Right lobe of liver (tissue), 6 donors: ENCODE data around the gene TSPAN12. TPM values are rescaled to one million over a fixed set of nuclear protein-coding genes. Genes with fewer than 3 reads are reported as not detected.
A peak's percentile ranks its signal among the peaks of the same experiment; 100 is the strongest.

ENCODE experiments used
- ATAC-seq, 4 donors: fragments of 200-7000 bp; cut with Tn5 transposase; one replicate each; pipeline ENCODE4 v1.9.1; 2020; ENCODE audit warnings: mild to moderate bottlenecking in 4 of 4, moderate library complexity in 4 of 4
- DNase-seq, 3 donors: peaks; one replicate each; pipeline ENCODE4 v3.0.0-alpha.2; 2020
- H3K27ac ChIP-seq, 3 donors: fragments of 200-600 bp; one replicate each; pipeline ENCODE4 v1.8.0; 2022
- H3K27me3 ChIP-seq, 2 donors: fragments of 200-600 bp; one replicate each; pipeline ENCODE4 v1.8.0; 2022
- H3K36me3 ChIP-seq, 4 donors: fragments of 200-600 bp; sonication (generic) in 1 of 4; one replicate each; pipeline versions ENCODE4 v1.5.1 to v1.8.0; 2017 to 2022; ENCODE audit warnings: control low read depth in 1 of 4
- H3K4me1 ChIP-seq, 4 donors: fragments of 200-600 bp; sonication (generic) in 1 of 4; one replicate each; pipeline versions ENCODE4 v1.5.1 to v1.8.0; 2017 to 2022; ENCODE audit warnings: control low read depth in 1 of 4
- H3K4me3 ChIP-seq, 3 donors: fragments of 200-600 bp; one replicate each; pipeline ENCODE4 v1.8.0; 2022
- H3K9me3 ChIP-seq, 4 donors: fragments of 200-600 bp; sonication (generic) in 1 of 4; one replicate each; pipeline versions ENCODE4 v1.5.1 to v1.8.0; 2017 to 2022; ENCODE audit warnings: control low read depth in 1 of 4
- POLR2A ChIP-seq: fragments of 450-650 bp; IDR thresholded peaks from one replicate; pipeline ENCODE4 v1.6.1; 2017; ENCODE audit warnings: antibody characterized with exemption, mild to moderate bottlenecking
- WGBS: methylation state at CpG from one replicate; pipeline ENCODE4 v1.1.6; 2018; ENCODE audit warnings: low coverage, low lambda C conversion rate; ENCODE audit not compliant: insufficient coverage; ENCODE audit errors: missing lambda C conversion rate; 5-methylcytosine and 5-hydroxymethylcytosine counted together
- intact Hi-C, 2 donors: fragments of 100-400 bp; cut with DNase I; formaldehyde crosslinking; loops; one replicate each; pipeline versions ENCODE4 v1.11.2 to v1.14.1; 2022
- total RNA-seq, 6 experiments: library from RNA; depleted of rRNA in 2 of 6; stranded (reverse); fragments of >200 nt in 2 of 6; fragmentation: NEBNext Ultra II Directional in 3 of 6; extraction: Animal tissue kit (Norgen Biotek cat#: 25700) in 3 of 6; gene quantifications; one replicate each; pipeline versions ENCODE4 v1.1.0 to v1.2.4, GENCODE V29; 2016 to 2023
- TF ChIP-seq, protein P1 (sequence below), 4 donors: fragments of 200-600 bp in 3 of 4; fragments of 450-650 bp in 1 of 4; IDR thresholded peaks; one replicate each; pipeline versions ENCODE4 v1.5.1 to v1.8.0; 2016 to 2022; ENCODE audit warnings: antibody characterized with exemption in 4 of 4, mild to moderate bottlenecking in 2 of 4
- donor health status: DM: no; HTN: yes; CAD: no.
- donor health status: DM: no; HTN: no; CAD: no.
- donor health status: DM: no; HTN: no; CAD: no.
- donor health status: DM: no; HTN: yes; CAD: no.
- donor health status: DM: no; HTN: yes; CAD: no.

The TSPAN12 gene
- total RNA-seq, 6 experiments from 2014 or later: 10.7 to 14.4 (median 12.6) TPM

DNA sequence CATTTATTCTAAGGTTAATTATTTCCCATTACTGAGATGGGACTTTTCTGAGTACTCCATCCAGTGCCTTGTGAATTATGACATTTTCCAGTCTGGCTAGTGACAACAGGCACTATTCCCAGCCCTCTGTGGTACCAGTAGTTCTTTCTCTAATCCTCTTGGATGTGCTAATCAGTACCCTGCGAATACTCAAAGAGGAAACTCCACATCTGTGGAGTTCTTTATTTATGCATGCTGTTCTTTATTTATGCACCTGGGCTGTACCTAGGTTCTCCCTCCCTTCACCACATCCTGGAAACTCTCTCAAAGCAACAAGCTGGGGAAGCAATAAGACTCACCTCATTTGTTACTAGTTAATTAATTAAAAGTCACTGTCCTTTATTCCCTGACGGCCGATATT is 83.5 kb downstream of the TSPAN12 start:
- H3K4me3 ChIP-seq: no peak overlapping the region
- no peaks in the 10 kb centered on the region for H3K9me3 ChIP-seq
- intact Hi-C loops: no loop called here
- H3K27me3 ChIP-seq: no peaks in the 10 kb centered on the region
- 50% methylated on average over 3 of the region's 3 CpGs for WGBS
- H3K27ac ChIP-seq: no peak overlapping the region
- no peaks in the 10 kb centered on the region for H3K4me1 ChIP-seq
- no peaks in the 10 kb centered on the region for H3K36me3 ChIP-seq
- TF ChIP-seq POLR2A: no peak
- TF ChIP-seq, protein P1, sequence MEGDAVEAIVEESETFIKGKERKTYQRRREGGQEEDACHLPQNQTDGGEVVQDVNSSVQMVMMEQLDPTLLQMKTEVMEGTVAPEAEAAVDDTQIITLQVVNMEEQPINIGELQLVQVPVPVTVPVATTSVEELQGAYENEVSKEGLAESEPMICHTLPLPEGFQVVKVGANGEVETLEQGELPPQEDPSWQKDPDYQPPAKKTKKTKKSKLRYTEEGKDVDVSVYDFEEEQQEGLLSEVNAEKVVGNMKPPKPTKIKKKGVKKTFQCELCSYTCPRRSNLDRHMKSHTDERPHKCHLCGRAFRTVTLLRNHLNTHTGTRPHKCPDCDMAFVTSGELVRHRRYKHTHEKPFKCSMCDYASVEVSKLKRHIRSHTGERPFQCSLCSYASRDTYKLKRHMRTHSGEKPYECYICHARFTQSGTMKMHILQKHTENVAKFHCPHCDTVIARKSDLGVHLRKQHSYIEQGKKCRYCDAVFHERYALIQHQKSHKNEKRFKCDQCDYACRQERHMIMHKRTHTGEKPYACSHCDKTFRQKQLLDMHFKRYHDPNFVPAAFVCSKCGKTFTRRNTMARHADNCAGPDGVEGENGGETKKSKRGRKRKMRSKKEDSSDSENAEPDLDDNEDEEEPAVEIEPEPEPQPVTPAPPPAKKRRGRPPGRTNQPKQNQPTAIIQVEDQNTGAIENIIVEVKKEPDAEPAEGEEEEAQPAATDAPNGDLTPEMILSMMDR (IDR thresholded peaks at IDR 0.05): no peak
- ATAC-seq (no peak), DNase-seq (no peak)

DNA sequence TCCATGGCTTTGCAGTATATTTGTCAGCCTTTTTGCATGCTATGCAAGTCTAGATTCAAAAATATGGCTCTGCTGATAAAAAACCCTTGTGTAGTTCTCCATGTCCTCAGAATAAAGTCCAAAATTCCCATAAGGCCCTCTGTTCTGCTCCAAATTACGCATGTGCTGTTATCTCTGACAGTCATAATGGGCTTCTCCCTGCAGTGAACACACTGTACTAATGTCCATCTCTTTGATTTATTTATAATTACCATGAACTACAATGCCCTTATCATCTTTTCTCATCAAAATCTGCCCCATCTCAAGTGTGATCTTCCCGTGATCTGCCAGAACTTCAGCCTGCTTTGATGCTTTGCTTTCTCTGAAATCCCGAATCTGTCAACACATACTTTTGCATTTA is 87.7 kb downstream of the TSPAN12 start:
- no peak for DNase-seq
- H3K4me3 ChIP-seq: no peak overlapping the region
- 78% methylated on average over 3 of the region's 3 CpGs for WGBS

DNA sequence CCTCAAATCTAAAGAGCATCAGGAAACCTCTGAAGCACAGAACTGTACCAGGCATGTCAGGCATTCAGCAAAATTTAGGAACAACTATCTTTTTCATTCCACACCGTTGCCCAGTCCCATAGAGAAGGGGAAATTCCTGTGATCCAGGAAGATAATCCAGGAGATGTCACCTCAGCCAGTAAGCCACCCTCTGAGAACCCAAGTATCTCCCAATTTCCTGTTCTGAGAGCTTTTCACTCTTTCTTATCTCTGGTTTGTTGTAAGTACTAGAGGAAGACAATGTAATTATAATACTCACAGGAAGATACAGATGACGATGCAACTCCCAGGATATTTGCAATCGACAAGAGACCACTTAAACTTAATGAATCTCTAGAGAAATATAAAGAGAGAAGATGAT is 97.1 kb downstream of the TSPAN12 start:
- TF ChIP-seq, protein P1 (IDR thresholded peaks at IDR 0.05): no peak
- TF ChIP-seq POLR2A: no peak
- ATAC-seq: no peak
- H3K4me1 ChIP-seq: no peaks in the 10 kb centered on the region
- H3K27ac ChIP-seq: no peak overlapping the region
- no peaks in the 10 kb centered on the region for H3K27me3 ChIP-seq
- H3K4me3 ChIP-seq: no peak overlapping the region
- no peaks in the 10 kb centered on the region for H3K36me3 ChIP-seq
- no peaks in the 10 kb centered on the region for H3K9me3 ChIP-seq
- no peak for DNase-seq
- 33% methylated on average over 3 of the region's 3 CpGs for WGBS
- intact Hi-C loops: no loop called here

More for the DNA sequence above, 87.7 kb downstream of the TSPAN12 start:
- TF ChIP-seq POLR2A: no peak
- TF ChIP-seq, protein P1 (IDR thresholded peaks at IDR 0.05): no peak
- intact Hi-C loops: no loop called here
- no peaks in the 10 kb centered on the region for H3K27me3 ChIP-seq
- no peak overlapping the region for H3K27ac ChIP-seq
- H3K9me3 ChIP-seq: no peaks in the 10 kb centered on the region
- no peaks in the 10 kb centered on the region for H3K4me1 ChIP-seq
- H3K36me3 ChIP-seq: no peaks in the 10 kb centered on the region
- ATAC-seq: no peak

DNA sequence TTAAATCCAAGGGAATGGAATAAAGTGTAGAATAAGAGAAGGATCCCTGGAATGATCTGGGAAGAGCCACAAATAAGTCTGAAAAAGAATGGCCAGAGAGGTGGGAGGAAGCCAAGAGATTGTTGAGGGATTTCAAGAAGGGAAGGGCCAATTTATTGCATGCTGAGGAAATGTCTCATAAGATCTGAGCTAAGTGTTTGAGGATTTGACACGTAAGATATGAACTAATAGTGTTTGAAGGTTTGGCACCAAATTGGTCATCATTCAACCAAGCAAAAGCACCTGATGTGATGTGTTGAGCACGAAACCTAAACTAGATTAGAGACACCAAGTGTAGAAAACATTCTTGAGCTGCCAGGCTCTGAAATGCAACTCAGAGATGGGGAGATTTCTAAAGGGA is 97.9 kb downstream of the TSPAN12 start:
- DNase-seq: no peak
- Histone ChIP-seq H3K4me3 (no peak overlapping the region), H3K27me3 (no peaks in the 10 kb centered on the region), H3K4me1 (no peaks in the 10 kb centered on the region), H3K36me3 (no peaks in the 10 kb centered on the region), H3K9me3 (no peaks in the 10 kb centered on the region), H3K27ac (no peak overlapping the region)
- 51% methylated on average over 2 of the region's 2 CpGs for whole genome bisulfite sequencing
- no peak for ATAC-seq
- TF ChIP-seq POLR2A: no peak
- TF ChIP-seq, protein P1 (IDR thresholded peaks at IDR 0.05): no peak
- intact Hi-C loops: no loop called here

DNA sequence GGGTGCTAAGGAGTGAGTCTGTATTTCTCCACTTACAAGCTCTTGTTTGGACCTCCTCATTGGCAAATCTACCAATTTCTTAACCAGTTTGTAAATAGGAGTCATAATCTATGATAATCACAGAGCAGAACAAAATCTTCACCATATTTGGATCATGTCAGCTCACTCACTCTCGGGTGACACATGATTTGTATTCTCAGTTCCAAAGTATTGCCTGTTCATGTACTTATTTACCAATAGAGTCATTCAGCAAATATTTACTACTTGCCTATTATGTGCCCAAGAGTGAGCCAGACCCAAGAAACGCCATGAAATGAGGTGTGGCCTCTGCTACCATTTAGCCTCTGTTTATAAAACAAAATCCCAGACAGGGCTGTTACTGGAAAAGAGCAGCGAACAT is 114.8 kb downstream of the TSPAN12 start:
- Histone ChIP-seq H3K4me3 (no peak overlapping the region), H3K4me1 (no peaks in the 10 kb centered on the region), H3K9me3 (no peaks in the 10 kb centered on the region), H3K27me3 (no peaks in the 10 kb centered on the region), H3K27ac (no peak overlapping the region), H3K36me3 (no peaks in the 10 kb centered on the region)
- intact Hi-C loops: no loop called here
- TF ChIP-seq POLR2A: no peak
- TF ChIP-seq, protein P1 (IDR thresholded peaks at IDR 0.05): no peak
- WGBS: 42% methylated on average over 3 of the region's 3 CpGs
- peak in 2 of 4 donors; percentile 33 to 83 for ATAC-seq
- DNase-seq: no peak
